IMR-90 (cell line): Measurements from ENCODE around the gene DRC7. TPM values are rescaled to one million over a fixed set of nuclear protein-coding genes. Genes with fewer than 3 reads are reported as not detected.

Experiments used
- ATAC-seq: fragments of 200-7000 bp; cut with Tn5 transposase; 2 replicates; pipeline ENCODE4 v1.9.1; 2020; ENCODE audit warnings: low read depth, mild to moderate bottlenecking, moderate library complexity
- BruUV-seq: library from RNA; stranded (reverse); fragments of 400-500 nt; replicated peaks from 2 replicates; lab custom pipeline; 2021; lab: Mats Ljungman, UMichigan
- CTCF ChIA-PET: fragments of 300-600 bp; formaldehyde crosslinking; extraction: SDS; loops from one replicate; lab custom pipeline; 2021; ENCODE audit warnings: antibody characterized with exemption; lab: Yijun Ruan, JAX
- POLR2A ChIA-PET: fragments of 300-600 bp; sonication (Branson Sonifier 250); formaldehyde crosslinking; loops from one replicate; lab custom pipeline; 2022; ENCODE audit warnings: antibody characterized with exemption; ENCODE audit not compliant: unreplicated experiment; lab: Charles Lee
- DNase-seq: peaks from one replicate; pipeline ENCODE4 v3.0.0; 2013
- H2AFZ ChIP-seq: replicated peaks from 2 replicates; pipeline ENCODE3; 2013; ENCODE audit warnings: low read length, mild to moderate bottlenecking; ENCODE audit not compliant: poor library complexity
- H2AK5ac ChIP-seq: 2 replicates; pipeline ENCODE4 v1.6.1; 2013; ENCODE audit warnings: low read depth, low read length, inconsistent platforms
- H2AK9ac ChIP-seq: replicated peaks from 2 replicates; pipeline ENCODE3; 2013; ENCODE audit warnings: mild to moderate bottlenecking, low read depth, low read length, moderate library complexity; ENCODE audit not compliant: poor library complexity
- H2BK120ac ChIP-seq: 2 replicates; pipeline ENCODE4 v1.6.1; 2013; ENCODE audit warnings: low read depth, low read length, inconsistent platforms
- H2BK15ac ChIP-seq: 3 replicates; pipeline ENCODE4 v1.6.1; 2013; ENCODE audit warnings: low read depth, low read length, inconsistent platforms
- H2BK20ac ChIP-seq: 2 replicates; pipeline ENCODE4 v1.6.1; 2013; ENCODE audit warnings: low read depth, mild to moderate bottlenecking, inconsistent platforms, low read length, moderate library complexity
- H2BK5ac ChIP-seq: 2 replicates; pipeline ENCODE4 v1.6.1; 2013; ENCODE audit warnings: mild to moderate bottlenecking, low read depth, low read length, inconsistent platforms; ENCODE audit not compliant: poor library complexity, severe bottlenecking
- H3K14ac ChIP-seq: replicated peaks from 2 replicates; pipeline ENCODE4 v1.6.1; 2013; ENCODE audit warnings: low read depth, low read length, inconsistent platforms
- H3K18ac ChIP-seq: 2 replicates; pipeline ENCODE4 v1.6.1; 2013; ENCODE audit warnings: low read depth, low read length, control low read depth
- H3K23ac ChIP-seq: 2 replicates; pipeline ENCODE4 v1.6.1; 2013; ENCODE audit warnings: low read depth, low read length, inconsistent platforms
- H3K27ac ChIP-seq: 2 replicates; pipeline ENCODE4 v1.5.1; 2013; ENCODE audit warnings: mild to moderate bottlenecking, control low read depth, low read length; ENCODE audit not compliant: insufficient read depth
- H3K27me3 ChIP-seq: 2 replicates; pipeline ENCODE4 v1.6.1; 2013; ENCODE audit warnings: low read length; ENCODE audit not compliant: control insufficient read depth, insufficient read depth
- H3K36me3 ChIP-seq: 2 replicates; pipeline ENCODE4 v1.6.1; 2013; ENCODE audit warnings: low read length, mixed read lengths; ENCODE audit not compliant: control insufficient read depth, insufficient read depth
- H3K4ac ChIP-seq: 2 replicates; pipeline ENCODE4 v1.6.1; 2013; ENCODE audit warnings: low read depth, low read length, inconsistent platforms
- H3K4me1 ChIP-seq: 2 replicates; pipeline ENCODE4 v1.6.1; 2013; ENCODE audit warnings: low read length, mixed read lengths; ENCODE audit not compliant: control insufficient read depth, insufficient read depth
- H3K4me2 ChIP-seq: 2 replicates; pipeline ENCODE4 v1.6.1; 2013; ENCODE audit warnings: low read depth, mild to moderate bottlenecking, control low read depth, low read length, moderate library complexity
- H3K4me3 ChIP-seq: 2 replicates; pipeline ENCODE4 v1.5.1; 2013; ENCODE audit warnings: low read depth, mild to moderate bottlenecking, control low read depth, low read length, moderate library complexity; ENCODE audit not compliant: insufficient read depth
- H3K56ac ChIP-seq: 2 replicates; pipeline ENCODE4 v1.6.1; 2013; ENCODE audit warnings: low read length, inconsistent platforms; ENCODE audit not compliant: insufficient read depth; ENCODE audit errors: extremely low read depth
- H3K79me1 ChIP-seq, 2 experiments: 2 replicates each; pipeline ENCODE4 v1.6.1; 2013; ENCODE audit warnings: low read length in 2 of 2, inconsistent platforms in 1 of 2, low read depth in 1 of 2
- H3K9ac ChIP-seq: 2 replicates; pipeline ENCODE4 v1.6.1; 2013; ENCODE audit warnings: low read depth, low read length, control low read depth
- H3K9me1 ChIP-seq: 2 replicates; pipeline ENCODE4 v1.6.1; 2013; ENCODE audit warnings: low read length, inconsistent platforms; ENCODE audit not compliant: insufficient read depth
- H3K9me3 ChIP-seq: 2 replicates; pipeline ENCODE4 v1.6.1; 2013; ENCODE audit warnings: low read length; ENCODE audit not compliant: control insufficient read depth, insufficient read depth
- H4K20me1 ChIP-seq: 2 replicates; pipeline ENCODE4 v1.6.1; 2013; ENCODE audit warnings: low read length, inconsistent platforms; ENCODE audit not compliant: insufficient read depth
- H4K5ac ChIP-seq: 2 replicates; pipeline ENCODE4 v1.6.1; 2013; ENCODE audit warnings: mild to moderate bottlenecking, low read depth, low read length, control low read depth
- H4K8ac ChIP-seq, 2 experiments: 2 replicates each; pipeline ENCODE4 v1.6.1; 2013; ENCODE audit warnings: low read depth in 2 of 2, low read length in 2 of 2, control low read depth in 1 of 2, inconsistent platforms in 1 of 2
- H4K91ac ChIP-seq: 2 replicates; pipeline ENCODE4 v1.6.1; 2013; ENCODE audit warnings: low read depth, low read length, inconsistent platforms; ENCODE audit not compliant: insufficient read depth
- BHLHE40 ChIP-seq: fragments of 150-350 bp; IDR thresholded peaks from 2 replicates; pipeline ENCODE4 v1.6.1; 2016; ENCODE audit warnings: mild to moderate bottlenecking, low read depth, low read length
- CEBPB ChIP-seq: IDR thresholded peaks from 2 replicates; pipeline ENCODE4 v1.6.1; 2012; ENCODE audit warnings: low read depth, low read length, improper control_type of control experiment
- CHD1 ChIP-seq: IDR thresholded peaks from 2 replicates; pipeline ENCODE4 v1.6.1; 2012; ENCODE audit warnings: low read depth, low read length, improper control_type of control experiment
- CTCF ChIP-seq: conservative IDR thresholded peaks from 2 replicates; pipeline ENCODE4 v1.5.1; 2012; ENCODE audit warnings: mild to moderate bottlenecking, low read depth, low read length, improper control_type of control experiment
- ELK1 ChIP-seq: fragments of 150-350 bp; IDR thresholded peaks from 2 replicates; pipeline ENCODE4 v1.6.1; 2016; ENCODE audit warnings: low read depth, mild to moderate bottlenecking, low read length, moderate library complexity, borderline replicate concordance
- FOS ChIP-seq: fragments of 150-350 bp; IDR thresholded peaks from 2 replicates; pipeline ENCODE4 v1.6.1; 2016; ENCODE audit warnings: low read depth, low read length
- MAFK ChIP-seq: IDR thresholded peaks from 2 replicates; pipeline ENCODE4 v1.6.1; 2012; ENCODE audit warnings: low read depth, low read length, improper control_type of control experiment
- MAZ ChIP-seq: IDR thresholded peaks from 2 replicates; pipeline ENCODE4 v1.6.1; 2012; ENCODE audit warnings: low read depth, mild to moderate bottlenecking, low read length, improper control_type of control experiment, moderate library complexity, borderline replicate concordance
- MXI1 ChIP-seq: IDR thresholded peaks from 2 replicates; pipeline ENCODE4 v1.6.1; 2012; ENCODE audit warnings: low read depth, mild to moderate bottlenecking, low read length, moderate library complexity, borderline replicate concordance
- NFE2L2 ChIP-seq: fragments of 150-350 bp; IDR thresholded peaks from 2 replicates; pipeline ENCODE4 v1.6.1; 2016; ENCODE audit warnings: low read depth, mild to moderate bottlenecking, low read length
- POLR2A ChIP-seq: IDR thresholded peaks from 2 replicates; pipeline ENCODE4 v1.6.1; 2012; ENCODE audit warnings: mild to moderate bottlenecking, low read depth, low read length
- RAD21 ChIP-seq: IDR thresholded peaks from 2 replicates; pipeline ENCODE4 v1.6.1; 2012; ENCODE audit warnings: low read length, improper control_type of control experiment
- RCOR1 ChIP-seq: IDR thresholded peaks from 2 replicates; pipeline ENCODE4 v1.6.1; 2012; ENCODE audit warnings: mild to moderate bottlenecking, low read length, improper control_type of control experiment; ENCODE audit not compliant: insufficient replicate concordance
- RFX5 ChIP-seq: IDR thresholded peaks from 2 replicates; pipeline ENCODE4 v1.8.0; 2012; ENCODE audit warnings: low read depth, mild to moderate bottlenecking, low read length, moderate library complexity
- SMC3 ChIP-seq: fragments of 150-350 bp; IDR thresholded peaks from 2 replicates; pipeline ENCODE4 v1.6.1; 2016; ENCODE audit warnings: low read depth, mild to moderate bottlenecking, antibody characterized with exemption, low read length, moderate library complexity
- USF2 ChIP-seq: fragments of 150-350 bp; IDR thresholded peaks from 2 replicates; pipeline ENCODE4 v1.6.1; 2017; ENCODE audit warnings: mild to moderate bottlenecking, antibody characterized with exemption, low read length, low read depth
- whole genome bisulfite sequencing, 2 experiments: methylation state at CpG; one replicate each; pipeline versions ENCODE4 v1.1.5 to v1.1.7; 2013; ENCODE audit warnings: missing lambda C conversion rate in 2 of 2; ENCODE audit not compliant: insufficient read length in 1 of 2; ENCODE audit errors: extremely low coverage in 2 of 2; 5-methylcytosine and 5-hydroxymethylcytosine counted together
- dilution Hi-C: fragments of 300-500 bp; cut with HindIII; formaldehyde crosslinking; loops from one replicate; pipeline ENCODE4 v1.14.3; 2018; ENCODE audit warnings: low sequenced_read_pairs; ENCODE audit not compliant: unreplicated experiment
- in situ Hi-C: fragments of 300-500 bp; cut with MboI; formaldehyde crosslinking; loops from 3 replicates; pipeline ENCODE4 v1.14.3; 2019; ENCODE audit warnings: low sequenced_read_pairs, inconsistent platforms, mixed read lengths
- intact Hi-C: fragments of 100-400 bp; cut with micrococcal nuclease; formaldehyde crosslinking; loops from 2 replicates; pipeline ENCODE4 v1.10.0; 2022
- polyA plus RNA-seq, 3 experiments: library from polyadenylated mRNA; depleted of rRNA; stranded (reverse); fragments of >200 nt; gene quantifications; 2 replicates each; pipeline ENCODE4 v1.2.3, GENCODE V29; 2012; ENCODE audit warnings: low replicate concordance in 1 of 3
- total RNA-seq: library from RNA; depleted of rRNA; stranded (reverse); fragments of >200 nt; gene quantifications from 2 replicates; pipeline ENCODE4 v1.2.3, GENCODE V29; 2012

Gene DRC7
- total and polyA plus RNA-seq, 2 of the 4 experiments (the other 2 are of a cell fraction) = not detected

- H3K9me1 ChIP-seq = no peaks in the 10 kb centered on the region
- H3K14ac ChIP-seq = no peak overlapping the region
- no peak overlapping the region for H3K18ac ChIP-seq
- no peaks in the 10 kb centered on the region for H3K4me1 ChIP-seq
- CTCF ChIA-PET = no interaction called here
- H3K27ac ChIP-seq = no peak overlapping the region
- DNase-seq = no peak
- no peak overlapping the region for H2AK5ac ChIP-seq
- no TSS peak for BruUV-seq
- no peaks in the 10 kb centered on the region for H3K9me3 ChIP-seq
- dilution Hi-C loops = no loop called here
- no peak overlapping the region for H3K9ac ChIP-seq
- no peak overlapping the region for H4K91ac ChIP-seq
- H3K79me1 ChIP-seq = no peaks in the 10 kb centered on the region
- peaks cover 62% of the 10 kb centered on the region for H3K27me3 ChIP-seq
- no peaks in the 10 kb centered on the region for H4K20me1 ChIP-seq
- no peak for ATAC-seq
- H2AFZ ChIP-seq = no peak overlapping the region
- H4K8ac ChIP-seq = no peak overlapping the region
- no peak overlapping the region for H3K4me3 ChIP-seq
- 40% methylated on average over 1 of the region's 7 CpGs; no CpG with 5 or more reads in 1 of the 2 experiments for WGBS, 2 experiments
- H3K23ac ChIP-seq = no peak overlapping the region
- H2BK20ac ChIP-seq = no peak overlapping the region
- no peak overlapping the region for H2BK5ac ChIP-seq
- TF ChIP-seq RFX5 = no peak
- no peak for TF ChIP-seq CEBPB
- no peak for TF ChIP-seq NFE2L2
- no peak for TF ChIP-seq RAD21
- no peak for TF ChIP-seq MAZ
- TF ChIP-seq MXI1 = no peak
- no peak for TF ChIP-seq FOS
- TF ChIP-seq RCOR1 = no peak
- no peak for TF ChIP-seq CHD1
- no peak for TF ChIP-seq ELK1
- no peak for TF ChIP-seq USF2
- TF ChIP-seq BHLHE40 = no peak
- no peak for TF ChIP-seq SMC3
- no peak for TF ChIP-seq POLR2A
- TF ChIP-seq CTCF = no peak
- TF ChIP-seq MAFK = no peak
- in situ Hi-C loops = no loop called here
- H3K4ac ChIP-seq = no peak overlapping the region
- no peak overlapping the region for H3K4me2 ChIP-seq
- H4K5ac ChIP-seq = no peak overlapping the region
- POLR2A ChIA-PET = no interaction called here
- H2AK9ac ChIP-seq = no peak overlapping the region
- intact Hi-C loops = no loop called here
- no peak overlapping the region for H2BK15ac ChIP-seq
- H3K36me3 ChIP-seq = no peaks in the 10 kb centered on the region
- no peak overlapping the region for H2BK120ac ChIP-seq
- H3K56ac ChIP-seq = no peak overlapping the region
Measured at GRCh38 chr16:57679767-57680482, 14.7 kb upstream of the DRC7 start.
